Vagina (tissue), 2 donors: ENCODE results near the gene HNF1B. TPM values are rescaled to one million over a fixed set of nuclear protein-coding genes. Genes with fewer than 3 reads are reported as not detected.

ENCODE experiments used
- DNase-seq, 2 donors: peaks; one replicate each; pipeline ENCODE4 v3.0.0-alpha.2; 2017; ENCODE audit errors: extremely low spot score in 2 of 2
- H3K27ac ChIP-seq: fragments of 200-600 bp; sonication (generic); one replicate; pipeline ENCODE4 v1.5.1; 2019
- H3K27me3 ChIP-seq: fragments of 200-600 bp; sonication (generic); one replicate; pipeline ENCODE4 v1.5.1; 2019
- H3K36me3 ChIP-seq, 2 donors: fragments of 200-600 bp; sonication (generic); one replicate each; pipeline ENCODE4 v1.5.1; 2017 to 2019
- H3K4me1 ChIP-seq: fragments of 200-600 bp; sonication (generic); one replicate; pipeline ENCODE4 v1.5.1; 2019
- H3K4me3 ChIP-seq, 2 donors: fragments of 200-600 bp; sonication (generic); 1 replicate in 1 of 2; 2 replicates in 1 of 2; pipeline ENCODE4 v1.5.1; 2016 to 2019
- H3K9me3 ChIP-seq: fragments of 200-600 bp; sonication (generic); one replicate; pipeline ENCODE4 v1.5.1; 2019
- CTCF ChIP-seq, 3 experiments: fragments of 450-650 bp in 2 of 3; fragments of 200-600 bp in 1 of 3; sonication (generic) in 1 of 3; IDR thresholded peaks; one replicate each; pipeline ENCODE4 v1.5.1; 2017 to 2019; ENCODE audit warnings: antibody characterized with exemption in 3 of 3, mild to moderate bottlenecking in 2 of 3, moderate library complexity in 2 of 3
- POLR2A ChIP-seq, 2 donors: fragments of 450-650 bp; IDR thresholded peaks; one replicate each; pipeline ENCODE4 v1.6.1; 2017; ENCODE audit warnings: antibody characterized with exemption in 2 of 2, mild to moderate bottlenecking in 2 of 2, moderate library complexity in 2 of 2
- POLR2AphosphoS5 ChIP-seq, 2 donors: sonication (generic); formaldehyde crosslinking; IDR thresholded peaks; one replicate each; pipeline ENCODE4 v1.9.0; 2017; ENCODE audit warnings: antibody characterized with exemption in 2 of 2, mild to moderate bottlenecking in 2 of 2, low read depth in 1 of 2; ENCODE audit not compliant: insufficient read depth in 1 of 2
- intact Hi-C: fragments of 100-400 bp; cut with DNase I; formaldehyde crosslinking; loops from one replicate; pipeline ENCODE4 v1.15.1; 2023
- total RNA-seq: library from RNA; depleted of rRNA; stranded (reverse); fragments of >200 nt; gene quantifications from one replicate; pipeline ENCODE4 v1.2.3, GENCODE V29; 2016

The HNF1B gene
- total RNA-seq, 1 donor from 2014 or later = not detected

DNA sequence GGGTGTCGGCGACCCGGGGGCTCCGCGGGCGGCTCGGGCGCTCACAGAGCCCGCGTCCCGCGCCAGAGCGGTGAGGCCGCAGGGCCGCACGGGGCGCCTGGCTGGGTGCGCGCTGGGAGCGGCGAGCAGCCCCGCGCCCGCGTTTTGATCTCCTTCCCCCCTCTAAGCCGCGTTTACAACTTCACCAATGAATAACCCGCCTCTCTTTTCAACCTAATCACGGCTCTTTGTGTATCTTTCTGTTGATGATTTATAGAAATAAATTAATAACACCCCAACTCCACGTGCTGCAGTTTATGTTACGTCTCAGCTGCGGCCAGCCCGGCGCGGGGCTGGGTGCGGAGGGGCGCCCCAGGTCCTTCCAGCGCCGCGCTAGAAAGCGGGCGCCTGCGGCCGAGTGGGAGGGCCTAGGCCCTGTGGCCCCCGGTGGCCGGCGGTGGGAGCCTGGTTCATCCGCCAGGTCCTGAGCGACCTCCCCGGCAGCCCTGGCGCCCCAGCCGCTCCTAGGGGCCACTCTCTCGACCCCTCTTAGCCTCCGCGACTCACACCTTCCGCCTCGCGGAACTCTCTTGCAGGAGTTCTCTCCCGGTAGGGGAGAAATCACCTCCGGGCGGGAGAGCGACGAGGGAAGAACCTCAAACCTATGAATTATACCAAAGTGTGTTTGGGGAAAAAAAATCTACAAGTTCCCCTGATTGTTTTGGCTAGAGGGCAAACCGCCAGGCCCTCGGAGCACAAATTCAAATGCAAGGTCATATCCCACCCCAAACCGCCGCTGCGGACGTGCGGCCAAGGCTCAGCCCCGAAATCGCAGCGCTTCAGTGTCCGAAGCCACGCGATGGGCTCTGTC is 1.9 kb downstream of the HNF1B start:
- Histone ChIP-seq H3K9me3 (no peaks in the 10 kb centered on the region), H3K4me3 (peak overlapping the region; percentile 3 to 6), H3K27ac (no peak overlapping the region), H3K36me3 (no peaks in the 10 kb centered on the region), H3K4me1 (peaks cover 36% of the 10 kb centered on the region), H3K27me3 (peaks cover 19% of the 10 kb centered on the region)
- intact Hi-C loops = no loop called here
- TF ChIP-seq CTCF (IDR thresholded peaks at IDR 0.05) = no peak
- TF ChIP-seq POLR2A (IDR thresholded peaks at IDR 0.05) = no peak
- TF ChIP-seq POLR2AphosphoS5 (IDR thresholded peaks at IDR 0.05; ENCODE audit: insufficient read depth in 1 of 2, low read depth in 1 of 2) = no peak
- DNase-seq = no peak

GRCh38 chr17:37742116-37742761 is 2.6 kb downstream of the HNF1B start:
- Histone ChIP-seq H3K27me3 (peaks cover 19% of the 10 kb centered on the region), H3K36me3 (no peaks in the 10 kb centered on the region), H3K4me3 (peak overlapping the region; percentile 3 to 6), H3K4me1 (peaks cover 36% of the 10 kb centered on the region), H3K9me3 (no peaks in the 10 kb centered on the region), H3K27ac (no peak overlapping the region)
- intact Hi-C loops = no loop called here
- TF ChIP-seq CTCF (IDR thresholded peaks at IDR 0.05) = no peak
- no peak for TF ChIP-seq POLR2A (IDR thresholded peaks at IDR 0.05)
- TF ChIP-seq POLR2AphosphoS5 (IDR thresholded peaks at IDR 0.05; ENCODE audit: insufficient read depth in 1 of 2, low read depth in 1 of 2) = no peak
- no peak for DNase-seq

DNA sequence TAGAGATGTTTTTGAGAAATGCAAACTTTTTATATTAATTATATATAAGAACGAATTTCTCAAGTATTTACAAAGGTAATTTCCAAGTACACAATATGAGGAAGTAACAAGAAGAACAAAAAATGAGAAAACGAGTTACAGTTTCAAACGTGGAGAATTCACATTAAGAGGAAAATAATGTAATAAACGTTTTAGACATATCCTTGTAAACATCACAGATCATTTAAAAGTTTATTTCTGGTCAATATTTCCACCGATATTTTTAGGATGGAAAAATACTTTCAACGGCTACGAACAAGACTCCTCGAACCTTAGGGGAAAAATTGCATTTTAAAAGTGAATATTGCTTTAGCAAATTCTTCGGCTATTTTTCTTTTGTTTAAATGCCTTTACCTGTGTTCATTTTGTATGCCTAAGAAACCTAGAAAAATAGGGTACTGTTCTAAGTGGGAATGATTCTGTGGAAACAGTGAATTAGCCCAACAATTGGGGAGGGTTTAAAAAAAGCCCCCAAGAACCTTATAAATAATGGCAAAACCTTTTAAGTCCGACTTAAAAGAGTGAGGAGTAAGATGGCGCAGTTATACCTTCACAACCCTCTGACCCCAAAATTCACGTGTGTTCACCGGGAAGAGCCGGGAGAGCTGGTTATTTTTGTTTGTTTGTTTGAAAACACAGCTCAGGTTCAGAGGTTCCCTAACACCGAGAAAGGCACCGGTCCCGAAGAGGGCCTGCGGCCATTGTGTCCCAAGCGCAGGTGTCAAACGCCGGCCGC is 3.3 kb downstream of the HNF1B start:
- TF ChIP-seq POLR2AphosphoS5 (IDR thresholded peaks at IDR 0.05; ENCODE audit: insufficient read depth in 1 of 2, low read depth in 1 of 2) (no peak), POLR2A (IDR thresholded peaks at IDR 0.05) (no peak), CTCF (IDR thresholded peaks at IDR 0.05) (no peak)
- H3K27me3 ChIP-seq = peaks cover 19% of the 10 kb centered on the region
- no peak overlapping the region for H3K27ac ChIP-seq
- no peaks in the 10 kb centered on the region for H3K9me3 ChIP-seq
- no peak for DNase-seq
- intact Hi-C loops = no loop called here
- peaks cover 36% of the 10 kb centered on the region for H3K4me1 ChIP-seq
- peak overlapping the region in 1 of 2 donors; percentile 3 for H3K4me3 ChIP-seq
- H3K36me3 ChIP-seq = no peaks in the 10 kb centered on the region

GRCh38 chr17:37740915-37741314 is 3.9 kb downstream of the HNF1B start:
- Histone ChIP-seq H3K27ac (no peak overlapping the region), H3K27me3 (peaks cover 19% of the 10 kb centered on the region), H3K4me3 (no peak overlapping the region), H3K4me1 (peaks cover 36% of the 10 kb centered on the region), H3K9me3 (no peaks in the 10 kb centered on the region), H3K36me3 (no peaks in the 10 kb centered on the region)
- DNase-seq = no peak
- intact Hi-C loops = no loop called here
- TF ChIP-seq POLR2A (IDR thresholded peaks at IDR 0.05) (no peak), CTCF (IDR thresholded peaks at IDR 0.05) (no peak), POLR2AphosphoS5 (IDR thresholded peaks at IDR 0.05; ENCODE audit: insufficient read depth in 1 of 2, low read depth in 1 of 2) (no peak)
